ENCODE results near the gene FN3KRP. TPM values are rescaled to one million over a fixed set of nuclear protein-coding genes. Genes with fewer than 3 reads are reported as not detected.

FN3KRP gene
- total RNA-seq, 3 donors from 2014 or later: 34.9 to 43.8 (median 36.0) TPM

- Mint-ChIP-seq H3K9me3 (peaks cover 7% of the 10 kb centered on the region), H3K36me3 (ENCODE audit: insufficient read depth) (peaks cover 5% of the 10 kb centered on the region), H3K4me1 (ENCODE audit: low read depth) (peaks cover 11% of the 10 kb centered on the region), H3K4me3 (peak overlapping the region; percentile 62), H3K27me3 (ENCODE audit: low read depth) (no peaks in the 10 kb centered on the region)
- DNase-seq (no peak), ATAC-seq (no peak)
Measured at GRCh38 chr17:82696916-82697807, 19.3 kb upstream of the FN3KRP start.

GRCh38 chr17:82697808-82698064, 18.8 kb upstream of the FN3KRP start:
- Mint-ChIP-seq H3K36me3 (ENCODE audit: insufficient read depth) (peaks cover 5% of the 10 kb centered on the region), H3K9me3 (peaks cover 7% of the 10 kb centered on the region), H3K4me1 (ENCODE audit: low read depth) (peaks cover 11% of the 10 kb centered on the region), H3K27me3 (ENCODE audit: low read depth) (no peaks in the 10 kb centered on the region), H3K4me3 (peak overlapping the region; percentile 62)
- ATAC-seq (no peak), DNase-seq (no peak)

- peaks cover 11% of the 10 kb centered on the region for H3K4me1 Mint-ChIP-seq (ENCODE audit: low read depth)
- ATAC-seq (peak; percentile 98), DNase-seq (peak; percentile 98)
- peaks cover 7% of the 10 kb centered on the region for H3K9me3 Mint-ChIP-seq
- no peaks in the 10 kb centered on the region for H3K27me3 Mint-ChIP-seq (ENCODE audit: low read depth)
- peaks cover 5% of the 10 kb centered on the region for H3K36me3 Mint-ChIP-seq (ENCODE audit: insufficient read depth)
- H3K4me3 Mint-ChIP-seq: peak within 1 kb of the TSS; percentile 77
Measured at GRCh38 chr17:82698065-82698973, 18.2 kb upstream of the FN3KRP start, which contains the start of gene RAB40B. Gene RAB40B (minus strand): TSS chr17:82698698. CDS start chr17:82698596, 102 bp downstream.

GRCh38 chr17:82698974-82699442, 17.5 kb upstream of the FN3KRP start:
- Mint-ChIP-seq H3K27me3 (ENCODE audit: low read depth) (no peaks in the 10 kb centered on the region), H3K9me3 (peaks cover 7% of the 10 kb centered on the region), H3K4me1 (ENCODE audit: low read depth) (peaks cover 11% of the 10 kb centered on the region), H3K4me3 (peak overlapping the region; percentile 77), H3K36me3 (ENCODE audit: insufficient read depth) (peaks cover 5% of the 10 kb centered on the region)
- ATAC-seq: no peak
- no peak for DNase-seq

- Mint-ChIP-seq H3K9me3 (peaks cover 4% of the 10 kb centered on the region), H3K27me3 (ENCODE audit: low read depth) (no peaks in the 10 kb centered on the region), H3K4me3 (peak overlapping the region; percentile 77), H3K4me1 (ENCODE audit: low read depth) (peaks cover 11% of the 10 kb centered on the region), H3K36me3 (ENCODE audit: insufficient read depth) (peaks cover 2% of the 10 kb centered on the region)
- DNase-seq (no peak), ATAC-seq (no peak)
Measured at GRCh38 chr17:82699551-82699950, 17.0 kb upstream of the FN3KRP start.

GRCh38 chr17:82702231-82702927, 14.1 kb upstream of the FN3KRP start:
- H3K4me1 Mint-ChIP-seq (ENCODE audit: low read depth): peaks cover 7% of the 10 kb centered on the region
- no peaks in the 10 kb centered on the region for H3K9me3 Mint-ChIP-seq
- ATAC-seq (no peak), DNase-seq (no peak)
- H3K4me3 Mint-ChIP-seq: no peak overlapping the region
- H3K36me3 Mint-ChIP-seq (ENCODE audit: insufficient read depth): no peaks in the 10 kb centered on the region
- H3K27me3 Mint-ChIP-seq (ENCODE audit: low read depth): peaks cover 2% of the 10 kb centered on the region

- Mint-ChIP-seq H3K4me3 (no peak overlapping the region), H3K36me3 (ENCODE audit: insufficient read depth) (no peaks in the 10 kb centered on the region), H3K9me3 (no peaks in the 10 kb centered on the region), H3K27me3 (ENCODE audit: low read depth) (peaks cover 2% of the 10 kb centered on the region), H3K4me1 (ENCODE audit: low read depth) (peaks cover 10% of the 10 kb centered on the region)
- DNase-seq (no peak), ATAC-seq (no peak)
Measured at GRCh38 chr17:82703036-82703745, 13.3 kb upstream of the FN3KRP start.

GRCh38 chr17:82703935-82704865, 12.3 kb upstream of the FN3KRP start:
- DNase-seq (no peak), ATAC-seq (no peak)
- Mint-ChIP-seq H3K9me3 (no peaks in the 10 kb centered on the region), H3K27me3 (ENCODE audit: low read depth) (peaks cover 2% of the 10 kb centered on the region), H3K4me1 (ENCODE audit: low read depth) (peaks cover 9% of the 10 kb centered on the region), H3K4me3 (no peak overlapping the region), H3K36me3 (ENCODE audit: insufficient read depth) (no peaks in the 10 kb centered on the region)

- Mint-ChIP-seq H3K4me3 (no peak overlapping the region), H3K9me3 (no peaks in the 10 kb centered on the region), H3K27me3 (ENCODE audit: low read depth) (peaks cover 2% of the 10 kb centered on the region), H3K4me1 (ENCODE audit: low read depth) (peaks cover 4% of the 10 kb centered on the region), H3K36me3 (ENCODE audit: insufficient read depth) (no peaks in the 10 kb centered on the region)
- ATAC-seq (no peak), DNase-seq (no peak)
Measured at GRCh38 chr17:82704886-82705285, 11.6 kb upstream of the FN3KRP start.

GRCh38 chr17:82705756-82706155, 10.8 kb upstream of the FN3KRP start:
- H3K4me1 Mint-ChIP-seq (ENCODE audit: low read depth): peaks cover 4% of the 10 kb centered on the region
- H3K36me3 Mint-ChIP-seq (ENCODE audit: insufficient read depth): no peaks in the 10 kb centered on the region
- H3K9me3 Mint-ChIP-seq: no peaks in the 10 kb centered on the region
- H3K27me3 Mint-ChIP-seq (ENCODE audit: low read depth): peaks cover 2% of the 10 kb centered on the region
- DNase-seq (no peak), ATAC-seq (no peak)
- no peak overlapping the region for H3K4me3 Mint-ChIP-seq

- ATAC-seq: no peak
Measured at GRCh38 chr17:82709024-82709675, 7.4 kb upstream of the FN3KRP start.

GRCh38 chr17:82709676-82710498, 6.6 kb upstream of the FN3KRP start:
- Mint-ChIP-seq H3K9me3 (no peaks in the 10 kb centered on the region), H3K27me3 (ENCODE audit: low read depth) (peaks cover 2% of the 10 kb centered on the region), H3K36me3 (ENCODE audit: insufficient read depth) (no peaks in the 10 kb centered on the region), H3K4me1 (ENCODE audit: low read depth) (peaks cover 4% of the 10 kb centered on the region), H3K4me3 (no peak overlapping the region)
- no peak for DNase-seq
- ATAC-seq: no peak

More at GRCh38 chr17:82709024-82709675, 7.4 kb upstream of the FN3KRP start:
- DNase-seq: no peak
- Mint-ChIP-seq H3K9me3 (no peaks in the 10 kb centered on the region), H3K4me3 (no peak overlapping the region), H3K27me3 (ENCODE audit: low read depth) (peaks cover 2% of the 10 kb centered on the region), H3K4me1 (ENCODE audit: low read depth) (peaks cover 4% of the 10 kb centered on the region), H3K36me3 (ENCODE audit: insufficient read depth) (no peaks in the 10 kb centered on the region)
